Activated naive CD4-positive, alpha-beta T cell treated with anti-CD3 and anti-CD28 coated beads, Interleukin-2, amount 50 U/mL, for 24 hours (primary cell): ENCODE measurements around the gene PMF1.
A peak's percentile ranks its signal among the peaks of the same experiment; 100 is the strongest.

Experiments used
- H3K27ac Mint-ChIP-seq: one replicate; pipeline ENCODE4 v1.8.0; 2021; ENCODE audit warnings: mild to moderate bottlenecking, mixed read lengths
- H3K27me3 Mint-ChIP-seq: one replicate; pipeline ENCODE4 v1.8.0; 2021; ENCODE audit warnings: mixed read lengths
- H3K36me3 Mint-ChIP-seq: one replicate; pipeline ENCODE4 v1.8.0; 2021; ENCODE audit warnings: mixed read lengths
- H3K4me1 Mint-ChIP-seq: one replicate; pipeline ENCODE4 v1.8.0; 2021; ENCODE audit warnings: mixed read lengths
- H3K4me3 Mint-ChIP-seq: one replicate; pipeline ENCODE4 v1.8.0; 2021; ENCODE audit warnings: mild to moderate bottlenecking, mixed read lengths
- H3K9me3 Mint-ChIP-seq: one replicate; pipeline ENCODE4 v1.8.0; 2021; ENCODE audit warnings: mixed read lengths

The PMF1 gene

DNA sequence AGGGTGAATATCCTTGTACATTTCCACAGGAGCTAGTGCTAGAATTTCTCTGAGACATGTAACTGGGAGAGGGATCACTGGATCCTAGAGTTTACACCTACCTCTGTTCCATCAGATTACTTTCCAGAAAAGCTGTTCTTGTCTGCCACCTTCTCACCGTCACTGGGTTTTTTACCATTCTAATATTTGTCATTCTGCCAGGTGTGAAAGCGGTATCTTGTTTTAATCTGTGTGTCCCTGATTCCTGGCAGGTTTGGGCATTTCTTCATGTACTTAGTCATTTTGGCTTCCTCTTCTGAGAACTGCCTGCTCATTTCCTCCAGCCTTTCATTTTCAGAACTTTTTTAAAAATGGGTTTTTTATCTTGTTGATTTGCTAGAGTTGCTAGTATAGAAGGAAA is 5.1 kb downstream of the PMF1 start:
- Mint-ChIP-seq H3K27ac (peak overlapping the region; percentile 100), H3K36me3 (peaks cover 31% of the 10 kb centered on the region), H3K9me3 (no peaks in the 10 kb centered on the region), H3K4me3 (peak overlapping the region; percentile 81), H3K27me3 (no peaks in the 10 kb centered on the region), H3K4me1 (peaks cover 64% of the 10 kb centered on the region)

DNA sequence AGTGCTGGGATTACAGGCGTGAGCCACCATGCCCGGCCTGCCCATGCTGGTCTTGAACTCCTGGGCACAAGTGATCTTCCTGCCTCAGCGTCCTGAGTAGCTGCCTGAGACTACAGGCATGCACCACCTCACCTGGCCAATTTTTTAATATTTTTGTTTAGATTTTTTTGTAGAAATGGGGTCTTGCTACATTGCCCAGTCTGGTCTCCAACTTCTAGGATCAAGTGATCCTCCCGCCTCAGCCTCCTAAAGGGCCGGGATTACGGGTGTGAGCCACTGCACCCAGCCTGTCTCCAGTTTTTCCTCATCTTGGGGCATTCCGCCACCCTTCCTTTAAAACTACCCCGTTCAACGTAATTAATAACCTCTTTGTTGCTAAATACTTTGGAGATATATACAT is 7.4 kb downstream of the PMF1 start:
- Mint-ChIP-seq H3K4me3 (peak overlapping the region; percentile 11), H3K4me1 (peaks cover 69% of the 10 kb centered on the region), H3K9me3 (no peaks in the 10 kb centered on the region), H3K27ac (peak overlapping the region; percentile 95), H3K36me3 (peaks cover 26% of the 10 kb centered on the region), H3K27me3 (no peaks in the 10 kb centered on the region)

GRCh38 chr1:156221986-156222692 is 9.3 kb downstream of the PMF1 start:
- Mint-ChIP-seq H3K4me3 (peak overlapping the region; percentile 49), H3K4me1 (peaks cover 74% of the 10 kb centered on the region), H3K36me3 (peaks cover 31% of the 10 kb centered on the region), H3K9me3 (no peaks in the 10 kb centered on the region), H3K27ac (peak overlapping the region; percentile 98), H3K27me3 (no peaks in the 10 kb centered on the region)

DNA sequence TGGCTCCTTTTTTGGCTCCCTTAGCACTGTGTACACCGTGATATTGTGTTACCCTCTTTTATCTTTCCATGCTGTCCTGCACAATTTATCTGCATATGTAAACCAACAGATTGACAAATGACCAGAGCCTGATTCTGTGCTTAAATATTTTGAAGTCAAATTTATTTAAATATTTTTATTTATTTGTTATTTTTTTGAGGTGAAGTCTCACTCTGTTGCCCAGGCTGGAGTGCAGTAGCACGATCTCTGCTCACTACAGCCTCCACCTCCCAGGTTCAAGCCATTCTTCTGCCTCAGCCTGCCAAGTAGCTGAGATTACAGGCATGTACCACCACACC is 12.8 kb downstream of the PMF1 start:
- Mint-ChIP-seq H3K36me3 (peaks cover 26% of the 10 kb centered on the region), H3K27ac (peak overlapping the region; percentile 87), H3K4me3 (peak overlapping the region; percentile 32), H3K27me3 (no peaks in the 10 kb centered on the region), H3K9me3 (no peaks in the 10 kb centered on the region), H3K4me1 (peaks cover 48% of the 10 kb centered on the region)

GRCh38 chr1:156226116-156226538 is 13.3 kb downstream of the PMF1 start:
- Mint-ChIP-seq H3K36me3 (peaks cover 23% of the 10 kb centered on the region), H3K27ac (peak overlapping the region; percentile 87), H3K4me1 (peaks cover 45% of the 10 kb centered on the region), H3K9me3 (no peaks in the 10 kb centered on the region), H3K27me3 (no peaks in the 10 kb centered on the region), H3K4me3 (no peak overlapping the region)

DNA sequence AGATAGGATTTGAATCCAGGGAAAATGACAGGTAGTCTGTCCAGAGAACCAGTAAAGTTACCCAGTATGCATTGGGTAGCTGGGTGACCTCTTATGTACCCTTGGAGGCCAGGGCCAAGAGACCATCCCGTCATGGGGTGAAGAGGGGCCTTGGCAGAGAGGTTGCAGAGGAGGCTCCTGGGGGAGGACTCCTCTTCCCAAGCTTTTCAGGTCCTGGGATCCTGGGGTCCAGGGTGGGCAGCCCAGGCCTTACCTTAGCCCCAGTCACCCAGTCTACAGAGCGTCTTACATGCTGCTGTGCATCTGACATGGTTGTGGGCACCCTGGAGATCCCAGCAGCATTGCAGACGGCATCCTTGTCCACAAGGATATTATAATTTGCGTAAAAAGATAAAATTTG is 14.0 kb downstream of the PMF1 start:
- H3K9me3 Mint-ChIP-seq, result no peaks in the 10 kb centered on the region
- peaks cover 17% of the 10 kb centered on the region for H3K36me3 Mint-ChIP-seq
- H3K27me3 Mint-ChIP-seq, result no peaks in the 10 kb centered on the region
- H3K4me3 Mint-ChIP-seq, result no peak overlapping the region
- peaks cover 38% of the 10 kb centered on the region for H3K4me1 Mint-ChIP-seq
- H3K27ac Mint-ChIP-seq, result no peak overlapping the region

DNA sequence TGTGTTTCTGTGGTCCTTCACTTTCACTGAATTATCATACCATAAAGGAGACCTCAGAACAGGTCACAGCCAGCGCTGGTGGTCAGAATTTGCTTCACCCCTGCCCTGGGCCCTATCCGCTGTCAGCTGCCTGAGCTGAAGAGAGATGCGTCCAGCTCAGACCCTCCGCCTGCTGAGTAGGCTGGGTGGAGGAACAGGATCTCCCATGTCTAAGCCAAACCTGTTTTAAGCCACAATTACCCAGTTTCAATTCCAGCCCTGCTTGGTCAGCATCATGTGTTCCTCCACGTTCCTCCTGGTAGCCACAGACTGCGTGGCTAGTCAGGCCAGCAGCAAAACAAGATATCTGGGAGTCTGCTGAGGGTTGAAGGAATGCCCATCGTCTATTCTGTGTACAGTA is 15.7 kb downstream of the PMF1 start:
- no peak overlapping the region for H3K27ac Mint-ChIP-seq
- no peaks in the 10 kb centered on the region for H3K27me3 Mint-ChIP-seq
- H3K9me3 Mint-ChIP-seq, result no peaks in the 10 kb centered on the region
- H3K4me1 Mint-ChIP-seq, result peaks cover 21% of the 10 kb centered on the region
- peaks cover 13% of the 10 kb centered on the region for H3K36me3 Mint-ChIP-seq
- no peak overlapping the region for H3K4me3 Mint-ChIP-seq

DNA sequence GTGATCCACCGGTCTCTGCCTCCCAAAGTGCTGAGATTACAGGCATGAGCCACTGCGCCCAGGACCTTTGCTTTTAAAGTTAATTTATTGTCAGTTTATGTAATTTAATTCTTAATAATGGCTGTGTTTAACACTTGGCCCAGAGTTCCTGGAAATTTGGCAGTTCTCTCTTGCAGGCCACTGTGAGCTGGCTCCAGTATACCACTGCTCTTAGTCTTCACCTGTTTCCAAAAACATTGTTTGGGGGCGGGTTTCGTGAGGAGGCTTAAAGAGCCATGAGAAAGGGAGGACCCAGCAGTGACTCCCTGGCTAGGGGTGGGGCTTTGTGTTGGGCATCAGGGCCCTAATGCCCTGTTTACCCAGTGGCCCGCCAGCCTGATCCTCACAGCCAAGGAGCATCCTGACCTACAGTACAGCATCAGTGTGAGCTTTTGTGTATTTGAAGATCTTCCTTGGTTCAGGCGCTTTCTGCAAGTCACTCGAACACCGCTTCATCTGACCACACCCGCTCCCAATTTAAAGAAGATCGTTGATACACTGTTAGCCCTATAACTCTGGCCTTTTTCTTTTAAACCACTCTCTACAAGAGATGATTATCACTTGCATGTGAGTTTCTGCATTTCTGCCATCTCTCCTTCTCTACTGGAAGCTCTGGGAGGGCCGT is 17.1 kb downstream of the PMF1 start:
- Mint-ChIP-seq H3K36me3 (peaks cover 13% of the 10 kb centered on the region), H3K27ac (peak overlapping the region; percentile 55), H3K4me1 (peaks cover 11% of the 10 kb centered on the region), H3K4me3 (no peak overlapping the region), H3K27me3 (no peaks in the 10 kb centered on the region), H3K9me3 (no peaks in the 10 kb centered on the region)

DNA sequence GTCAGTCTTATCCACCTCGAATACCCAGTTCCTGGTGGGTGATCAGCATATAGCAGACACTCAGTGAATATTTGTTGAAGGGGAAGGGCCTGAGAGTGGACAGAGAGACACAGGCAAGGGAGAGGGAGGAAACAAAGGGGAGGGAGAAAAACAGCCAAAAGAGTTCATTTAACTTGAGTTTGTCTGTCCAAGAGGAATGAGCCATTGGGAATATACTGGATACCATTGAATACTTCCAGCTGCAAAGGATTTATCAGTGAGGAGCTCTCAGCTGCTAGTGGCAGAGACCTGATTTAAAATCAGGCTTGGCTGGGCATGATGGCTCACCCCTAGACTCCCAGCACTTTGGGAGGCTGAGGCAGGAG is 17.6 kb downstream of the PMF1 start:
- peaks cover 8% of the 10 kb centered on the region for H3K4me1 Mint-ChIP-seq
- H3K27me3 Mint-ChIP-seq, result no peaks in the 10 kb centered on the region
- no peaks in the 10 kb centered on the region for H3K9me3 Mint-ChIP-seq
- peak overlapping the region; percentile 55 for H3K27ac Mint-ChIP-seq
- H3K4me3 Mint-ChIP-seq, result no peak overlapping the region
- peaks cover 11% of the 10 kb centered on the region for H3K36me3 Mint-ChIP-seq

DNA sequence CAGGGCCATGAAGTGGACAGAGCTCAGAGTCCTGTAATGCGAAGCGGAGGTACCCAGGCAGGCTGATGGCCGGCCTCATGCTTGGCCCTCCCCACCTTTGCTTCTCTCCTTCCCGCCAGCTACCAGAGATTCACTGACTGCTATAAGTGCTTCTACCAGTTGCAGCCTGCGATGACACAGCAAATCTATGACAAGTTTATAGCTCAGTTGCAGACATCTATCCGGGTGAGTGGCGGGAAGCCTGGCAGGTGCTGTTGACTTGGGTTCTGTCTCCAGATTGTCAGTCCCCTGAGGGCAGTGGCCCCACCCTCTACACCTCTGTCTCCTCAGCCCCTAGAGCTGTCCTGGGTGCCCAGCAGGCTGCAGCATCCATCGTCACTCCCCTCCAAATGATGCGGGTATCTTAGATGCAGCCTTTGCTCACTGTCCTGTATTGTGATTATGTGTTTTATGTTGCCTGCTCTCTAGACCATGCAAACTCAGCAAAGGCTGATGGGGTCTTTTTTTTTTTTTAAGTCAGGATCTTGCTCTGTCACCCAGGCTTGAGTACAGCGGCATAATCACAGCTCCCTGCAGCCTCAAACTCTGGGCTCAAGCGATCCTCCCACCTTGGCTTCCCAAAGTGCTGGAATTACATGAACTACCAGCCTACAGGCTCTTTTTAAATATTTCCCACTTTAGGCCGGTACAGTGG is 19.5 kb downstream of the PMF1 start:
- Mint-ChIP-seq H3K27ac (peak overlapping the region; percentile 12), H3K27me3 (no peaks in the 10 kb centered on the region), H3K4me1 (no peaks in the 10 kb centered on the region), H3K9me3 (no peaks in the 10 kb centered on the region), H3K36me3 (peaks cover 14% of the 10 kb centered on the region), H3K4me3 (no peak overlapping the region)

- Mint-ChIP-seq H3K27ac (no peak overlapping the region), H3K9me3 (no peaks in the 10 kb centered on the region), H3K27me3 (no peaks in the 10 kb centered on the region), H3K4me1 (no peaks in the 10 kb centered on the region), H3K36me3 (peaks cover 12% of the 10 kb centered on the region), H3K4me3 (no peak overlapping the region)
These were observed 20.8 kb downstream of the PMF1 start for GRCh38 chr1:156233426-156234127.

GRCh38 chr1:156236164-156236563 is 23.4 kb downstream of the PMF1 start:
- Mint-ChIP-seq H3K36me3 (peaks cover 15% of the 10 kb centered on the region), H3K4me3 (no peak overlapping the region), H3K4me1 (no peaks in the 10 kb centered on the region), H3K27ac (no peak overlapping the region), H3K27me3 (no peaks in the 10 kb centered on the region), H3K9me3 (no peaks in the 10 kb centered on the region)

- no peaks in the 10 kb centered on the region for H3K9me3 Mint-ChIP-seq
- no peaks in the 10 kb centered on the region for H3K27me3 Mint-ChIP-seq
- no peak overlapping the region for H3K4me3 Mint-ChIP-seq
- H3K36me3 Mint-ChIP-seq, result peaks cover 15% of the 10 kb centered on the region
- peak overlapping the region; percentile 35 for H3K27ac Mint-ChIP-seq
- H3K4me1 Mint-ChIP-seq, result no peaks in the 10 kb centered on the region
These were observed 25.4 kb downstream of the PMF1 start for GRCh38 chr1:156238248-156238647.

- H3K27ac Mint-ChIP-seq, result no peak overlapping the region
- H3K36me3 Mint-ChIP-seq, result peaks cover 7% of the 10 kb centered on the region
- no peak overlapping the region for H3K4me3 Mint-ChIP-seq
- H3K4me1 Mint-ChIP-seq, result peaks cover 14% of the 10 kb centered on the region
- H3K27me3 Mint-ChIP-seq, result no peaks in the 10 kb centered on the region
- H3K9me3 Mint-ChIP-seq, result no peaks in the 10 kb centered on the region
These were observed 28.6 kb downstream of the PMF1 start for GRCh38 chr1:156241311-156241811.

DNA sequence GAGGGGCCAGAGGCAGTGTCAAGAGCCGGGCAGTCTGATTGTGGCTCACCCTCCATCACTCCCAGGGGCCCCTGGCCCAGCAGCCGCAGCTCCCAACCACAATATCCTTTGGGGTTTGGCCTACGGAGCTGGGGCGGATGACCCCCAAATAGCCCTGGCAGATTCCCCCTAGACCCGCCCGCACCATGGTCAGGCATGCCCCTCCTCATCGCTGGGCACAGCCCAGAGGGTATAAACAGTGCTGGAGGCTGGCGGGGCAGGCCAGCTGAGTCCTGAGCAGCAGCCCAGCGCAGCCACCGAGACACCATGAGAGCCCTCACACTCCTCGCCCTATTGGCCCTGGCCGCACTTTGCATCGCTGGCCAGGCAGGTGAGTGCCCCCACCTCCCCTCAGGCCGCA is 29.1 kb downstream of the PMF1 start, which contains the start of gene BGLAP:
TSS of gene BGLAP (plus strand) at position 259 of the 400 bp plus-strand sequence. CDS start at position 307, 48 bp downstream.
- Mint-ChIP-seq H3K4me1 (peaks cover 16% of the 10 kb centered on the region), H3K36me3 (peaks cover 7% of the 10 kb centered on the region), H3K27ac (no peak within 1 kb of the TSS), H3K27me3 (no peaks in the 10 kb centered on the region), H3K9me3 (no peaks in the 10 kb centered on the region), H3K4me3 (no peak within 1 kb of the TSS)
